Peyer's patch (tissue), 4 donors: ENCODE results near the gene HOXD1. TPM values are rescaled to one million over a fixed set of nuclear protein-coding genes. Genes with fewer than 3 reads are reported as not detected.

ENCODE experiments used
- DNase-seq, 3 donors: peaks; one replicate each; pipeline ENCODE4 v3.0.0-alpha.2; 2017 to 2019
- H3K27ac ChIP-seq, 4 donors: fragments of 200-600 bp; sonication (generic); one replicate each; pipeline ENCODE4 v1.5.1; 2016 to 2019
- H3K27me3 ChIP-seq, 2 donors: fragments of 200-600 bp; sonication (generic); one replicate each; pipeline ENCODE4 v1.5.1; 2019
- H3K36me3 ChIP-seq, 3 donors: fragments of 200-600 bp; sonication (generic); one replicate each; pipeline ENCODE4 v1.5.1; 2016 to 2019
- H3K4me1 ChIP-seq, 4 donors: fragments of 200-600 bp; sonication (generic); one replicate each; pipeline ENCODE4 v1.5.1; 2016 to 2019
- H3K4me3 ChIP-seq, 4 donors: fragments of 200-600 bp; sonication (generic); 1 replicate in 3 of 4; 2 replicates in 1 of 4; pipeline ENCODE4 v1.5.1; 2016 to 2019; ENCODE audit warnings: mild to moderate bottlenecking in 1 of 4
- H3K9me3 ChIP-seq, 4 donors: fragments of 200-600 bp; sonication (generic); one replicate each; pipeline ENCODE4 v1.5.1; 2016 to 2019; ENCODE audit warnings: mild to moderate bottlenecking in 1 of 4
- POLR2A ChIP-seq, 2 donors: fragments of 450-650 bp; IDR thresholded peaks; one replicate each; pipeline ENCODE4 v1.5.1; 2017; ENCODE audit warnings: antibody characterized with exemption in 2 of 2, mild to moderate bottlenecking in 2 of 2, moderate library complexity in 2 of 2
- total RNA-seq, 4 donors: library from RNA; depleted of rRNA; stranded (reverse); fragments of >200 nt; gene quantifications; one replicate each; pipeline ENCODE4 v1.1.0, GENCODE V29; 2016
- TF ChIP-seq, protein P1 (sequence below), 6 experiments: fragments of 450-650 bp in 4 of 6; fragments of 200-600 bp in 2 of 6; sonication (generic) in 1 of 6; IDR thresholded peaks; one replicate each; pipeline ENCODE4 v1.5.1; 2017 to 2019; ENCODE audit warnings: antibody characterized with exemption in 6 of 6, mild to moderate bottlenecking in 3 of 6, moderate library complexity in 1 of 6

Gene HOXD1
- total RNA-seq, 4 donors from 2014 or later = 2.5 to 11.5 (median 9.5) TPM

DNA sequence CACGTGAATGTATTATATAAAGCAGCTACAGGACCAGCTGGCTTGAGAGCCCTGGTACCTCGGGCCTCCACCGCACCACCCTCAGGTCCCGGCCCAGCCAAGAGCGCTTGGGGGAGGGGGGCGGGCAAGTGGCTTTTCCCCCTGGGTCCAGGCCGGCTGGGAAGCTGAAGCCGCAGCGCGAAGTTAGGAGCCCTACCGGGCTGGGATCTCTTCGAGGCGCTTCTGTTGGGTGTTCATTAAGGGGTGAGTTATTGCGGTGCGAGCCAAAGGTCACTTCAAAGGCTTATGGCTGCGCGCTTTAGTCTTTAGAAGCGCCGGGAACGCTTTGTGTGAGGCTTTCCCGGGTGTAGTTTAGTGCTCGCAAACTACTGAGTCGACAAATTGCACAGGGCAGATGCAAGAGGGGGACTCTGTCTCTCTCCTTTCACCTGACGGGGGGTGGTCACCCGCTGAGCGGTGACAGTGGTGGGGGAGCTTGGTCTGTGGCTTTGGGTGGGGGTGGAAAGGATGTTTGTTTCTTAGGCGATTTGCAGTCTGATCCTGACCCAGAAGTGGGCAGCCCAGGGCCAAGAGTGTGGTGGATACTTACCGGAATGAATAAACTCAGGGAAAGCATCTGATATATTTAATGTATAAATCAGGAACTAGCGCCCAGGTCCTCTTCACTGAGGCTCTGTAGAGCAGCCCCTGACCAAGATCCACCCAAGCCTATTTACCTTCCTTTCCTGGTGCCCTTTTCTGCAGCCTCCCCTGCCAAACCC, 25.4 kb upstream of the HOXD1 start:
- Histone ChIP-seq H3K27me3 (no peaks in the 10 kb centered on the region), H3K27ac (no peak overlapping the region), H3K4me3 (peak overlapping the region in 1 of 4 donors; percentile 30), H3K9me3 (no peaks in the 10 kb centered on the region), H3K4me1 (peaks cover 0 to 27% (median 0%) of the 10 kb centered on the region in 4 donors), H3K36me3 (no peaks in the 10 kb centered on the region)
- DNase-seq = peak in 2 of 3 donors; percentile 61 to 74
- TF ChIP-seq, protein P1, sequence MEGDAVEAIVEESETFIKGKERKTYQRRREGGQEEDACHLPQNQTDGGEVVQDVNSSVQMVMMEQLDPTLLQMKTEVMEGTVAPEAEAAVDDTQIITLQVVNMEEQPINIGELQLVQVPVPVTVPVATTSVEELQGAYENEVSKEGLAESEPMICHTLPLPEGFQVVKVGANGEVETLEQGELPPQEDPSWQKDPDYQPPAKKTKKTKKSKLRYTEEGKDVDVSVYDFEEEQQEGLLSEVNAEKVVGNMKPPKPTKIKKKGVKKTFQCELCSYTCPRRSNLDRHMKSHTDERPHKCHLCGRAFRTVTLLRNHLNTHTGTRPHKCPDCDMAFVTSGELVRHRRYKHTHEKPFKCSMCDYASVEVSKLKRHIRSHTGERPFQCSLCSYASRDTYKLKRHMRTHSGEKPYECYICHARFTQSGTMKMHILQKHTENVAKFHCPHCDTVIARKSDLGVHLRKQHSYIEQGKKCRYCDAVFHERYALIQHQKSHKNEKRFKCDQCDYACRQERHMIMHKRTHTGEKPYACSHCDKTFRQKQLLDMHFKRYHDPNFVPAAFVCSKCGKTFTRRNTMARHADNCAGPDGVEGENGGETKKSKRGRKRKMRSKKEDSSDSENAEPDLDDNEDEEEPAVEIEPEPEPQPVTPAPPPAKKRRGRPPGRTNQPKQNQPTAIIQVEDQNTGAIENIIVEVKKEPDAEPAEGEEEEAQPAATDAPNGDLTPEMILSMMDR (IDR thresholded peaks at IDR 0.05) = no peak
- TF ChIP-seq POLR2A (IDR thresholded peaks at IDR 0.05) = no peak

GRCh38 chr2:176163672-176164056, 24.8 kb upstream of the HOXD1 start:
- TF ChIP-seq, protein P1 (IDR thresholded peaks at IDR 0.05) = no peak
- TF ChIP-seq POLR2A (IDR thresholded peaks at IDR 0.05) = no peak
- Histone ChIP-seq H3K4me1 (peaks cover 0 to 21% (median 0%) of the 10 kb centered on the region in 4 donors), H3K9me3 (no peaks in the 10 kb centered on the region), H3K27ac (no peak overlapping the region), H3K27me3 (no peaks in the 10 kb centered on the region), H3K36me3 (no peaks in the 10 kb centered on the region), H3K4me3 (no peak overlapping the region)
- DNase-seq = no peak

DNA sequence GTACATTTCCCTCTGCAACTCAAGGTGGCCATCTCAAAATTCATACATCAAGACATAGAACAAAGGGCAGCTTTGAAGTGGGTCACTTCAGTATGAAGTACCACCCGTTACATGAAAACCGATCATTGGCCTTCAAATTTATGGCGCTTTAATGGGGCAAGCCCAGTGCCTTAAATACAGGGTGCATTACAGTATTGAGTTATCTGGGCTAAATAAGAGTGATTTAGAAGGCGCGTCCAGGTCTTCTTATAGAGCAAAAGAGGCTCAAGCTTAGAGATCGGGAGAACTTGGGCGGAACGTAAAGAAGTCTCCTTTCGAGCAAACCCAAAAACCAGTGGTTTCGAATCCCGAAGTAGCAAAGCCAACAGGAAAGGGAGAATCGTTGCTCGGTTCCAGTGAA, 24.3 kb upstream of the HOXD1 start:
- Histone ChIP-seq H3K36me3 (no peaks in the 10 kb centered on the region), H3K9me3 (no peaks in the 10 kb centered on the region), H3K4me1 (peaks cover 0 to 18% (median 0%) of the 10 kb centered on the region in 4 donors), H3K4me3 (no peak overlapping the region), H3K27me3 (no peaks in the 10 kb centered on the region), H3K27ac (no peak overlapping the region)
- TF ChIP-seq, protein P1 (IDR thresholded peaks at IDR 0.05) = no peak
- TF ChIP-seq POLR2A (IDR thresholded peaks at IDR 0.05) = no peak
- DNase-seq = no peak

DNA sequence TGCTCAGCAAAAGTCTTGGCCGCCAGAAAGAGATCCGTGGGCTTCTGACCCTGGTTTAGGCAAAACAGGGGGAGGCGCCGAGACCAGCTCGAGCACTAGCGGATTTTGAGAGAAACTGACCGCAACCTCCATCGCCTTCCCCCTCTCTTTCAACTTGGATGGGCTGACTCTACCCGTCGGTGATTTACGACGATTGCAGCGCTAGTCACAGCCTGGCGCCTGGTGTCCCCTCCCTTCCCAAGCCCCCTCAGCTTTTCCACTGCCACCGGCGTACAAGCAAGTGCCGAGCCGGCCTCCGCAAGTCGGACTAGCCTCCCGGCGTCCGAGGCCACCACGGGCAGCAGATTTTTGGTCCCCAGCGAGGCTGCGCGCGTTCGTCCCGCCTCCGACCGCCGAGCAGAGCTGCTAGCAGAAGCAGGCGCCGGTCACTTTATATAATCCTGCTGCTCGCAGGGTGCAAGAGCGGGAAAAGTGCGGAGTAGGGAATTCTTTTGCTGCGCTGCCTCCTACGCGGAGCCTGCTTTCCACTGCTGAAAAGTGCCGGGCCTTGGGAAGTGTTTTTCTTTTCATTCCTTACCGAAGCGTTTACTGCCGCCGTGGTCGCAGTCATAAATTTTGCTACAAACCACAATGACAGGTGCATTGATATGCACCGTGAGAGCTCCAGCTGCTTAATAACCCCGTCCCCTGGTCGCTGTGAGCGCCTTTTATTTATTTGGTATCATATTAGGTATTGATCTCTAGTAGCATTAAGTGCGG, 23.7 kb upstream of the HOXD1 start:
- Histone ChIP-seq H3K4me1 (peaks cover 0 to 12% (median 0%) of the 10 kb centered on the region in 4 donors), H3K36me3 (no peaks in the 10 kb centered on the region), H3K9me3 (no peaks in the 10 kb centered on the region), H3K27me3 (no peaks in the 10 kb centered on the region), H3K27ac (no peak overlapping the region), H3K4me3 (peak overlapping the region in 2 of 4 donors; percentile 13 to 25)
- no peak for TF ChIP-seq POLR2A (IDR thresholded peaks at IDR 0.05)
- TF ChIP-seq, protein P1 (IDR thresholded peaks at IDR 0.05) = no peak
- peak in 1 of 3 donors; percentile 47 for DNase-seq

- H3K9me3 ChIP-seq = no peaks in the 10 kb centered on the region
- H3K27ac ChIP-seq = no peak overlapping the region
- peak in 1 of 3 donors; percentile 38 for DNase-seq
- TF ChIP-seq POLR2A (IDR thresholded peaks at IDR 0.05) = no peak
- TF ChIP-seq, protein P1 (IDR thresholded peaks at IDR 0.05) = no peak
- H3K4me3 ChIP-seq = peak overlapping the region in 2 of 4 donors; percentile 13 to 25
- no peaks in the 10 kb centered on the region for H3K27me3 ChIP-seq
- H3K4me1 ChIP-seq = peaks cover 0 to 6% (median 0%) of the 10 kb centered on the region in 4 donors
- no peaks in the 10 kb centered on the region for H3K36me3 ChIP-seq
These were observed 23.0 kb upstream of the HOXD1 start for GRCh38 chr2:176165370-176166050.
